GM19240 (cell line): ENCODE measurements around the gene WNT5A.

Source experiments
- DNase-seq: peaks from one replicate; pipeline ENCODE4 v3.0.0; 2011; ENCODE audit warnings: low spot score; ENCODE audit not compliant: insufficient read length

The WNT5A gene

GRCh38 chr3:55452886-55453285, 34.2 kb downstream of the WNT5A start:
- DNase-seq: no peak

- no peak for DNase-seq
Observed at GRCh38 chr3:55449527-55449926, 37.6 kb downstream of the WNT5A start.

- DNase-seq: no peak
Observed at GRCh38 chr3:55446850-55447249, 40.3 kb downstream of the WNT5A start.

- DNase-seq: no peak
Observed at GRCh38 chr3:55445551-55445950, 41.6 kb downstream of the WNT5A start.

- DNase-seq: no peak
Observed at GRCh38 chr3:55443346-55443745, 43.8 kb downstream of the WNT5A start.

GRCh38 chr3:55442861-55443260, 44.2 kb downstream of the WNT5A start:
- DNase-seq: no peak

GRCh38 chr3:55441499-55441898, 45.6 kb downstream of the WNT5A start:
- DNase-seq: no peak

- no peak for DNase-seq
Observed at GRCh38 chr3:55440104-55440708, 46.9 kb downstream of the WNT5A start.

GRCh38 chr3:55439657-55440056, 47.4 kb downstream of the WNT5A start:
- DNase-seq: no peak

GRCh38 chr3:55436644-55437043, 50.5 kb downstream of the WNT5A start:
- no peak for DNase-seq

- no peak for DNase-seq
Observed at GRCh38 chr3:55435491-55435890, 51.6 kb downstream of the WNT5A start.

- no peak for DNase-seq
Observed at GRCh38 chr3:55434789-55435188, 52.3 kb downstream of the WNT5A start.

- no peak for DNase-seq
Observed at GRCh38 chr3:55431041-55431440, 56.1 kb downstream of the WNT5A start.

GRCh38 chr3:55427739-55428138, 59.4 kb downstream of the WNT5A start:
- no peak for DNase-seq

- no peak for DNase-seq
Observed at GRCh38 chr3:55426486-55426885, 60.6 kb downstream of the WNT5A start.

- no peak for DNase-seq
Observed at GRCh38 chr3:55423782-55424181, 63.3 kb downstream of the WNT5A start.

- no peak for DNase-seq
Observed at GRCh38 chr3:55417211-55417610, 69.9 kb downstream of the WNT5A start.

GRCh38 chr3:55416331-55416821, 70.7 kb downstream of the WNT5A start:
- no peak for DNase-seq
